B cell (primary cell): ENCODE results near the gene AGAP1. TPM values are rescaled to one million over a fixed set of nuclear protein-coding genes. Genes with fewer than 3 reads are reported as not detected.

ENCODE experiments used
- ATAC-seq: fragments of 200-7000 bp; cut with Tn5 transposase; one replicate; pipeline ENCODE4 v1.10.0; 2021; ENCODE audit warnings: low read depth, mild to moderate bottlenecking, moderate number of reproducible peaks, moderate library complexity
- CTCF ChIA-PET: fragments of 350-600 bp; sonication (Branson Sonifier 250); formaldehyde crosslinking; loops from one replicate; lab custom pipeline; 2021; ENCODE audit warnings: antibody characterized with exemption, inconsistent platforms; lab: Charles Lee
- POLR2A ChIA-PET: fragments of 350-600 bp; sonication (Branson Sonifier 250); formaldehyde crosslinking; loops from one replicate; lab custom pipeline; 2021; ENCODE audit warnings: antibody characterized with exemption; lab: Charles Lee
- DNase-seq: peaks from one replicate; pipeline ENCODE4 v3.0.0; 2013
- H2AFZ ChIP-seq: 2 replicates; pipeline ENCODE4 v1.6.1; 2012; ENCODE audit warnings: mild to moderate bottlenecking, low read depth, low read length; ENCODE audit not compliant: insufficient read depth, poor library complexity, severe bottlenecking
- H3K27ac ChIP-seq, 2 donors: 1 replicate in 1 of 2; 2 replicates in 1 of 2; pipeline ENCODE4 v1.5.1; 2012 to 2013; ENCODE audit warnings: low read length in 2 of 2, mild to moderate bottlenecking in 2 of 2, moderate library complexity in 1 of 2
- H3K27me3 ChIP-seq, 4 experiments: fragments of 200-600 bp in 1 of 4; sonication (generic) in 1 of 4; replicated peaks in 1 of 4; 1 replicate in 2 of 4; 2 replicates in 2 of 4; pipeline versions ENCODE4 v1.6.1 to v1.7.0; 2013 to 2016; ENCODE audit warnings: low read length in 3 of 4, mild to moderate bottlenecking in 2 of 4, mixed read lengths in 1 of 4, moderate library complexity in 1 of 4; ENCODE audit not compliant: insufficient read depth in 4 of 4, control insufficient read depth in 3 of 4; ENCODE audit errors: control extremely low read depth in 1 of 4
- H3K36me3 ChIP-seq, 2 experiments: replicated peaks in 1 of 2; 1 replicate in 1 of 2; 2 replicates in 1 of 2; pipeline versions ENCODE4 v1.6.1 to v1.7.1; 2013; ENCODE audit warnings: low read length in 1 of 2; ENCODE audit not compliant: insufficient read depth in 2 of 2, control insufficient read depth in 1 of 2; ENCODE audit errors: control extremely low read depth in 1 of 2, extremely low read depth in 1 of 2
- H3K4me1 ChIP-seq, 2 donors: fragments of 200-600 bp in 1 of 2; sonication (generic) in 1 of 2; 1 replicate in 1 of 2; 2 replicates in 1 of 2; pipeline versions ENCODE4 v1.5.1 to v1.6.1; 2013 to 2017; ENCODE audit warnings: low read length in 2 of 2; ENCODE audit not compliant: control insufficient read depth in 2 of 2, insufficient read depth in 2 of 2
- H3K4me2 ChIP-seq: replicated peaks from 2 replicates; pipeline ENCODE3; 2012; ENCODE audit warnings: mild to moderate bottlenecking, low read depth, low read length; ENCODE audit not compliant: poor library complexity, severe bottlenecking
- H3K4me3 ChIP-seq, 5 experiments: fragments of 200-600 bp in 1 of 5; sonication (generic) in 1 of 5; 1 replicate in 3 of 5; 2 replicates in 2 of 5; pipeline versions ENCODE4 v1.5.1 to v1.7.0; 2011 to 2016; ENCODE audit warnings: low read length in 4 of 5, mild to moderate bottlenecking in 4 of 5, low read depth in 2 of 5, control low read depth in 1 of 5, moderate library complexity in 1 of 5; ENCODE audit not compliant: insufficient read depth in 1 of 5; ENCODE audit errors: control extremely low read depth in 1 of 5, extremely low read depth in 1 of 5
- H3K79me2 ChIP-seq: fragments of 200-600 bp; sonication (generic); one replicate; pipeline ENCODE4 v1.6.0; 2016; ENCODE audit warnings: low read length; ENCODE audit not compliant: control insufficient read depth, insufficient read depth
- H3K9ac ChIP-seq: fragments of 200-600 bp; sonication (generic); 2 replicates; pipeline ENCODE4 v1.6.1; 2017; ENCODE audit warnings: mild to moderate bottlenecking, low read length, moderate library complexity
- H3K9me3 ChIP-seq, 3 donors: one replicate each; pipeline versions ENCODE4 v1.6.1 to v1.7.1; 2013; ENCODE audit warnings: low read length in 2 of 3; ENCODE audit not compliant: control insufficient read depth in 2 of 3, insufficient read depth in 1 of 3; ENCODE audit errors: control extremely low read depth in 1 of 3
- H4K20me1 ChIP-seq: 2 replicates; pipeline ENCODE4 v1.6.0; 2012; ENCODE audit warnings: mild to moderate bottlenecking, low read length; ENCODE audit not compliant: insufficient read depth, control insufficient read depth, poor library complexity, severe bottlenecking
- H3K27ac Mint-ChIP-seq: one replicate; pipeline ENCODE4 v1.8.0; 2021; ENCODE audit warnings: mixed read lengths
- H3K27me3 Mint-ChIP-seq: one replicate; pipeline ENCODE4 v1.8.0; 2021; ENCODE audit warnings: mixed read lengths
- H3K4me1 Mint-ChIP-seq: one replicate; pipeline ENCODE4 v1.8.0; 2021; ENCODE audit warnings: mixed read lengths
- H3K4me3 Mint-ChIP-seq: one replicate; pipeline ENCODE4 v1.8.0; 2021; ENCODE audit warnings: mixed read lengths
- H3K9me3 Mint-ChIP-seq: one replicate; pipeline ENCODE4 v1.8.0; 2022; ENCODE audit warnings: mixed read lengths; ENCODE audit not compliant: insufficient read depth
- EZH2 ChIP-seq: IDR thresholded peaks from 2 replicates; pipeline ENCODE4 v1.6.1; 2012; ENCODE audit warnings: borderline replicate concordance, low read depth, mild to moderate bottlenecking, moderate library complexity, low read length; ENCODE audit not compliant: insufficient read depth, poor library complexity, severe bottlenecking
- WGBS: methylation state at CpG from one replicate; pipeline ENCODE4 v1.1.5; 2013; ENCODE audit warnings: missing lambda C conversion rate; ENCODE audit not compliant: insufficient coverage; 5-methylcytosine and 5-hydroxymethylcytosine counted together
- intact Hi-C: fragments of 100-400 bp; cut with micrococcal nuclease; formaldehyde crosslinking; loops from one replicate; pipeline ENCODE4 v1.10.0; 2022
- polyA plus RNA-seq: library from polyadenylated mRNA; depleted of rRNA; stranded (reverse); fragments of >200 nt; gene quantifications from 2 replicates; pipeline ENCODE4 v1.2.3, GENCODE V29; 2012
- total RNA-seq, 2 donors: library from RNA; stranded (reverse); fragments of 120-200 nt in 1 of 2; gene quantifications; 1 replicate in 1 of 2; 2 replicates in 1 of 2; pipeline versions ENCODE4 v1.2.3 to v1.2.4, GENCODE V29; 2013 to 2022
- TF ChIP-seq, protein P1 (sequence below): fragments of 200-600 bp; IDR thresholded peaks from one replicate; pipeline ENCODE4 v1.8.0; 2022; ENCODE audit warnings: antibody characterized with exemption, mild to moderate bottlenecking

The AGAP1 gene
- total and polyA plus RNA-seq, 2 donors (not counting 1 experiment from before 2014, with no cell fraction given): 0.01 TPM; not detected in 1

DNA sequence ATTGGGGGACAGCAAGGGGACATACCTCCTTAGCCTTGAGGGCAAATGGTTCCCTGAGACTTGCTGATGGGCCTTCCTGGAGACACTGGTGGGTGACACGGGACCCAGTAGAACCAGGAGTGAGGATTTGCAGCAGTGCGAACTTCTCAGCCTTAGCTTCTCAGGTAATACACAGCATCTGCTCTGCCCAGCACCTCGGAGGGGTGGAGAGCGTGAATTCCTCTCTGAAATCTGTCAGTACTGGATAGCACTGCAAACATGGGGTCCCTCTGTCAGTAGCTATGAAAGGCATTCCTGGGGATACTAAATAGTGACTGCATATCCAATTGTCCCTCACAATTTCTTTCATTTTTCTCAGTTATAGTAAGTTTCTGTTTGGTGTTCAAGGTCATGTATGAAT lies 522.7 kb downstream of the AGAP1 start:
- Histone ChIP-seq H3K79me2 (no peaks in the 10 kb centered on the region), H3K27ac (no peak overlapping the region), H3K4me3 (no peak overlapping the region), H3K4me1 (no peaks in the 10 kb centered on the region), H3K27me3 (no peaks in the 10 kb centered on the region), H3K36me3 (no peaks in the 10 kb centered on the region), H3K9me3 (peaks cover 0 to 10% (median 0%) of the 10 kb centered on the region in 3 donors), H3K4me2 (no peak overlapping the region), H3K9ac (no peak overlapping the region), H4K20me1 (no peaks in the 10 kb centered on the region), H2AFZ (no peak overlapping the region)
- Mint-ChIP-seq H3K27me3 (peaks cover 21% of the 10 kb centered on the region), H3K9me3 (no peaks in the 10 kb centered on the region), H3K27ac (no peak overlapping the region), H3K4me3 (no peak overlapping the region), H3K4me1 (no peaks in the 10 kb centered on the region)
- intact Hi-C loops: no loop called here
- TF ChIP-seq, protein P1, sequence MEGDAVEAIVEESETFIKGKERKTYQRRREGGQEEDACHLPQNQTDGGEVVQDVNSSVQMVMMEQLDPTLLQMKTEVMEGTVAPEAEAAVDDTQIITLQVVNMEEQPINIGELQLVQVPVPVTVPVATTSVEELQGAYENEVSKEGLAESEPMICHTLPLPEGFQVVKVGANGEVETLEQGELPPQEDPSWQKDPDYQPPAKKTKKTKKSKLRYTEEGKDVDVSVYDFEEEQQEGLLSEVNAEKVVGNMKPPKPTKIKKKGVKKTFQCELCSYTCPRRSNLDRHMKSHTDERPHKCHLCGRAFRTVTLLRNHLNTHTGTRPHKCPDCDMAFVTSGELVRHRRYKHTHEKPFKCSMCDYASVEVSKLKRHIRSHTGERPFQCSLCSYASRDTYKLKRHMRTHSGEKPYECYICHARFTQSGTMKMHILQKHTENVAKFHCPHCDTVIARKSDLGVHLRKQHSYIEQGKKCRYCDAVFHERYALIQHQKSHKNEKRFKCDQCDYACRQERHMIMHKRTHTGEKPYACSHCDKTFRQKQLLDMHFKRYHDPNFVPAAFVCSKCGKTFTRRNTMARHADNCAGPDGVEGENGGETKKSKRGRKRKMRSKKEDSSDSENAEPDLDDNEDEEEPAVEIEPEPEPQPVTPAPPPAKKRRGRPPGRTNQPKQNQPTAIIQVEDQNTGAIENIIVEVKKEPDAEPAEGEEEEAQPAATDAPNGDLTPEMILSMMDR: no peak
- no peak for TF ChIP-seq EZH2
- 80% methylated on average over 2 of the region's 4 CpGs for WGBS
- no peak for DNase-seq
- ATAC-seq: no peak
- CTCF ChIA-PET: no interaction called here
- POLR2A ChIA-PET: no interaction called here

- Mint-ChIP-seq H3K27me3 (peaks cover 21% of the 10 kb centered on the region), H3K9me3 (no peaks in the 10 kb centered on the region), H3K27ac (no peak overlapping the region), H3K4me3 (no peak overlapping the region), H3K4me1 (no peaks in the 10 kb centered on the region)
- H3K27me3 ChIP-seq: no peaks in the 10 kb centered on the region
- no peak for ATAC-seq
- no peak overlapping the region for H3K9ac ChIP-seq
- no peak for DNase-seq
- H2AFZ ChIP-seq: no peak overlapping the region
- WGBS: no CpG with 5 or more reads among the region's 3 CpGs
- ChIA-PET POLR2A (no interaction called here), CTCF (no interaction called here)
- H3K36me3 ChIP-seq: no peaks in the 10 kb centered on the region
- H4K20me1 ChIP-seq: no peaks in the 10 kb centered on the region
- TF ChIP-seq EZH2: no peak
- TF ChIP-seq, protein P1: no peak
- peaks cover 0 to 10% (median 0%) of the 10 kb centered on the region in 3 donors for H3K9me3 ChIP-seq
- no peak overlapping the region for H3K4me3 ChIP-seq
- H3K27ac ChIP-seq: no peak overlapping the region
- H3K79me2 ChIP-seq: no peaks in the 10 kb centered on the region
- no peak overlapping the region for H3K4me2 ChIP-seq
- intact Hi-C loops: no loop called here
- no peaks in the 10 kb centered on the region for H3K4me1 ChIP-seq
Measured at GRCh38 chr2:236017446-236017845, 523.6 kb downstream of the AGAP1 start.
